Suppressor macrophage treated with lipopolysaccharide for 4 hours (primary cell): ENCODE measurements around the gene HELZ2.
"Not testable (repeated sequence)": the region's sequence is repeated elsewhere in the genome, so short reads cannot be mapped to it uniquely, and the experiment has no call there.

Experiments used
- DNase-seq: peaks from one replicate; pipeline ENCODE4 v3.0.0-alpha.2; 2020

The HELZ2 gene

GRCh38 chr20:63574156-63574828 lies at the start of gene HELZ2:
HELZ2 (minus strand) TSS chr20:63574239; CDS start chr20:63572385, 1,854 bp downstream.
- DNase-seq: peak; percentile 91

- no peak for DNase-seq
Measured at GRCh38 chr20:63622732-63623131, 48.7 kb upstream of the HELZ2 start.

GRCh38 chr20:63622096-63622495 lies 48.1 kb upstream of the HELZ2 start:
- DNase-seq: no peak

GRCh38 chr20:63620991-63621390 lies 47.0 kb upstream of the HELZ2 start:
- DNase-seq: no peak

GRCh38 chr20:63619505-63619904 lies 45.5 kb upstream of the HELZ2 start:
- no peak for DNase-seq

GRCh38 chr20:63619086-63619485 lies 45.0 kb upstream of the HELZ2 start:
- DNase-seq: no peak

- DNase-seq: no peak
Measured at GRCh38 chr20:63618291-63618980, 44.4 kb upstream of the HELZ2 start.

GRCh38 chr20:63617876-63618265 lies 43.8 kb upstream of the HELZ2 start:
- DNase-seq: no peak

- no peak for DNase-seq
Measured at GRCh38 chr20:63617092-63617875, 43.2 kb upstream of the HELZ2 start.

- not testable (repeated sequence) for DNase-seq
Measured at GRCh38 chr20:63613863-63614594, 40.0 kb upstream of the HELZ2 start.

- DNase-seq: peak; percentile 93
Measured at GRCh38 chr20:63612276-63612931, 38.4 kb upstream of the HELZ2 start.

GRCh38 chr20:63611646-63612045 lies 37.6 kb upstream of the HELZ2 start:
- DNase-seq: no peak

GRCh38 chr20:63610581-63611435 lies 36.8 kb upstream of the HELZ2 start:
- DNase-seq: no peak

GRCh38 chr20:63606686-63607085 lies 32.6 kb upstream of the HELZ2 start:
- peak; percentile 43 for DNase-seq

- DNase-seq: no peak
Measured at GRCh38 chr20:63602321-63602720, 28.3 kb upstream of the HELZ2 start.

- DNase-seq: not testable (repeated sequence)
Measured at GRCh38 chr20:63601679-63602078, 27.6 kb upstream of the HELZ2 start.

- DNase-seq: no peak
Measured at GRCh38 chr20:63599396-63600050, 25.5 kb upstream of the HELZ2 start.

GRCh38 chr20:63598479-63599395 lies 24.7 kb upstream of the HELZ2 start:
- DNase-seq: no peak

GRCh38 chr20:63597651-63598478 lies 23.8 kb upstream of the HELZ2 start:
- no peak for DNase-seq
